Activated effector memory CD4-positive, alpha-beta T cell treated with Interleukin-2 at 50 U/mL for 16 hours (primary cell): ENCODE results near the gene TP53I13.

ENCODE experiments used
- DNase-seq: peaks from one replicate; pipeline ENCODE4 v3.0.0-alpha.2; 2020

TP53I13 gene

DNA sequence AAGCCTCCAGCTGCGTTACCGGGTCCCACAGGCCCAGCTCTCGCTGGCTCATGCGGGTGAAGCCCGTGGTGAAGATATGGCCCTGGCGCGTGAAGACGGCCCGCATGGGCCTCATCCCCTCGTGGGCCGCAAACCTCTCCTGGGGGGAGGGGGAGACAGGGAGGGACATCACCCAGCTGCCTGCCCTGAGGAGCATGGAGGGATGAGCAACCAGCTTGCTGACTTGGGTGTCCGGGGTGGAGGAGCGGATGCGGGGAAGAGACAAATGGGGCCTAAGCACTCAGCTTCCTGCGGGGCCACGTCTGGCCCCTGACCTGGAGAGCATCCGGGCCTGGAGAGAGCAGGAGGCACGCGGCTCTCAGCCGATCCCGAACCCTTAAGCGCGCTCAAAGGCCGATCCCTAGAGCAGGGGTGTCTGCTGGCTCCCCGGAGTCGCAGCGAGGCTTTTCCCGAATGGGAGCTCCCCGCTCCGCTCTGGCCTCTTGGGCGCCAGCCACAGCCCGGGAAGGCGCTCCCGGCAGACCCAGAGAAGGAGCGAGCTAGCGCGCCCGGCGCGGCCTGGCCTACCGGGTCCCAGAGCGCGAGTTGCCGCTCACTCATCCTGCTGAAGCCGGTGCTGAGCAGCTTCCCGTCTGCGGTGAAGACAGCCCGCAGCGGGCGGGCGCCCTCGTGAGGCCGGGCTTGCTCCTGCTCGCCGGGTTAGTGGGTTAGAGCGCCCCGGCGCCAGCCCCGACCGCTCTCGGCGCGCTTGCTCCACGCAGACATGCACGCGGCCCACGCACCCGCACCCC is 49.2 kb downstream of the TP53I13 start:
- DNase-seq, result peak; percentile 81

DNA sequence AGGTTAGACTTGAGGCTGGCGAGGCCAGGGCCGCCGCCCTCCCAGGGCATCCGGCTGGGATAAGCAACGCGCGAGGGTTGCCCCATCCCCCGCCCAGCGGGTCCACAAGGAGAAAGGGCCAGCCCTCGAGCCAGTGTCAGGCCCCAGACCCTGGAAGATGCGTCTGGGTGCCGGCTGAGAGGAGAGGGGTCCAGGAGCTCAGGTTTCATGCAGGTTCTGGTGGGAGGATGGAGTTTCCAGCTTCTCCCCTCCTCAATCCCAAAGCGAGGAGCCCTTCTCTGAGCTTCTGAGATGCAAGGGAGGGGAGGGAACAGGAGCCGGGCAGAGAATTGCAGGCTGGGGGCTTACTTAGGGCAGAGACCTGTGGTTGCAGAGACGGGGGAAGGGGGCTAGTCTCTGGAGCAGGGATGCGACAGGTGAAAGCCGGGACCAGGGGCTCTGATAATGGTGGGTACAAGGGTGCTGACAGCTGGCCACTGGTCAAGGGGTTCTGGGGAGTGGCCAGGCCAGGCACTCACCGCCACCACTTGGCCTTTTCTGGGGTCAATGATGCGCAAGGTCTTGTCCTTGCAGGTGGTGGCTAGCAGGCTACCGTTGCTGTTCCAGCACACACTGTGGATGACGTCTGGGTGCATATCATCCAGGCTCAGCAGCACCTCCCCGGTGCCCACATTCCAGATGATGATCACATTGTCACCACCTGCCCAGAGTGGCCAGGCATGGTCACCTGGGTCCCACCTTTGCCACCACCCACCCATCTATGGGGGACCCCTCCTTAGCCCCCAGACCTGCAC is 50.0 kb downstream of the TP53I13 start:
- DNase-seq, result no peak

DNA sequence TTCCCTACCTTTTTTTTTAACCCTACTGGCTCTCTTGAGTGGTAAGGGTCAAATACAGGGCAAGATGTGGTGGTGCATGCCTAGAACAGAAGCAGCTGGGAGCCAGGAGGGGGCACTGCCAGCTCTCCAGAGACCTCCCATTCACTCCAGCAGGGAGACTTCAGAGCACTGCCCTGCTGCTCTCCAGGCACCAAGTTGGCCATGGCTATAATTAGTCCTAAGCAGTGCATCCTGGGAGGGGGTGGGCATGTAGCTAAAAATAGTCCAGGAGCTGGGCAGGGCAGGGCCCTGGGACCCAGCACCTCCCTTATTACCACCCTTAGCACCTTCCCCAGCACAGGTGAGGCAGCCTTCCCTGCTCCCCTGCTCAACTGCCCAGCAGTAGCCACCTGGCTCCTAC is 50.8 kb downstream of the TP53I13 start:
- no peak for DNase-seq

DNA sequence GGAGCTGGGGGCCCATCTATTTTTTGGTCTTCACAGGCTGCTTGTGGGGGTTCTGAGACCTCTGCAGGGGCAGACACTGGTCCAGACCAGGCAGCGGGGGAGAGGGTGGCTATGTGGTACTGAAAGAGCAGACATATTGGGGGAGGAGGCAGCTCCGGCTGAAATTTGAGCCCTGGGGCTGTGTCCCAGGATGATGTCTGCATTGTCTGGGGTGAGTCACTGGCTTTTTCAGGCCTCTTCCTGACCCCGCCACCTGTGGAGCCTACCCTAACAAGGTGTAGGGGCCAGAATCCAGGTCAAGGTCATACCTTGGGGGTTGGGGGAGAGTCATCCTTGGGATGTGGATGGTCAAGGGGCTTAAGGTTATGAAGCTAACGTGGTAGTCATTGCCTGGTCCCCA is 51.8 kb downstream of the TP53I13 start:
- DNase-seq, result no peak

DNA sequence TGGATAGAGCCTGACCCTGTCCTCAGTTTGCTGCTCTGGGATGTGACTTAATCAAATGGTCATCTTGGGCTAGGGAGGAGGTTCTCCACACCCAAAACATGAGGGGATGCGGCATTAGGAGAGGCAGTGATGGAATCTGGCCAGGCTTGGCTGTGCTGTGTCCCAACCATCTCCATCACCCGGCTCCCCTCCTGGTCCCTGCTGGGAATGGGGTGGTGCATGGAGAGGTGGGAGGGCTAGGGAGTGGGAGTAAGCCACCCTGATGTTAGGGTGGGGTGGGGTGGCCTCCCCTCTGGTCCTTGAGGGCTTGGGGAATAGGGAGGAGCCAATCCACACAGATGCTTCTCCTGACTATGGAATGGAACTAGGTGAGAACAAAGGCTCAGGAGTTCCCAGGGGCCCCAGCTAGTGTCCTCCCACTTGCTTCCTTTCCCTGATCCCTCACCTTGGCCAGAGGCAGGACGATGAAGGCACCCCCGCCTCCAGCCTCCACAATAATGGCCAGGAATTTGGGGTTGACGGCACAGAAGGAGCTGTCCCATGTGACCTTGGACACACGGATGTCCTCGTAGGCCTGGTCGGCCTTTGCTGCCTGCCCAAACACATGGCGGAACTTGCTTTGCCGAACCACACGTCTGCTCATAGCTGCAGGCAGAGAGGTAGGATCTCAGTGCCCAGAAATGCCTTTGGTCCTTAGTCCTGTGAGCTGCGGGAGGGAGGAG is 52.4 kb downstream of the TP53I13 start:
- DNase-seq, result no peak

DNA sequence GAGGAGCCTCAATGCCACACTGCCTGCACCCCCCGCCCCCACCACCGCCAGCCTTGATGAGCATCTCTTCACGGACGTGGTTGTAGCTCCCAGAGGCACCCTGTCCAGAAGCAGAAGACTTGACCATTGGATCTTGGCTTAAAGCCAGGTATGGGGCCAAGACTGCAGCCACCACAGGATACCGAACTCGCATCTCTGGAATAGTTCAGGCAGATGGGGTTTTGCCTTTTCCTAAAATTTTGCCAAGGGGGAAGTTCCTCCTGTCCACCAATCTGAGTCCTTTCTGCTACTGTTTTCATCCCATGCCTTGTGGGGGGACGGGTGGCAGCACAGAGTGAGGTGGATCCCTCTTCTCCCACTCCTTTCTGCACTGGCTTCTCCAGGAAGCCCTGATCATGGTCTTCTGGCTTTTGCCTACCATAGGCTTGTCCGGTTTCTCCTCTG is 53.3 kb downstream of the TP53I13 start:
- DNase-seq, result no peak
